ENCODE results near the gene SOD1. TPM values are rescaled to one million over a fixed set of nuclear protein-coding genes. Genes with fewer than 3 reads are reported as not detected.
"Not testable (repeated sequence)": the region's sequence is repeated elsewhere in the genome, so short reads cannot be mapped to it uniquely, and the experiment has no call there.

SOD1 gene
- total RNA-seq, 4 donors from 2014 or later, result 160 to 389 (median 286) TPM

DNA sequence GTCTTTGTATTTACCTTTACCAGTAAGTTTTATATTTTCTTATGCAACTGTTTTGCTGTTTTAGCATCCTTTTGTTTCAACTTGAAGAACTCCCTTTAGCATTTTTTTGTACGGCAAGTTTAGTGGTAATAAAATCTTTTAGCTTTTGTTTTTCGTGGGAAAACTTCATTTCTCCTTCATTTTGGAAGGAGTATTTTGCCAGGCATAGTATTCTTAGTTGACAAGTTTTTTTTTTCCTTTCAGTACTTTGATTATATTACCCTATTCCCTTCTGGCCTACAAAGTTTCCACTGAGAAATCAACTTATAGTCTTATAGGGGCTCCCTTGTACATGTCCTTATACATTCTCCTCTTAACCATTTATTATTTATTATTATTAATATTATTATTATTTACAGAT, 22.6 kb upstream of the SOD1 start:
- TF ChIP-seq, protein P1, sequence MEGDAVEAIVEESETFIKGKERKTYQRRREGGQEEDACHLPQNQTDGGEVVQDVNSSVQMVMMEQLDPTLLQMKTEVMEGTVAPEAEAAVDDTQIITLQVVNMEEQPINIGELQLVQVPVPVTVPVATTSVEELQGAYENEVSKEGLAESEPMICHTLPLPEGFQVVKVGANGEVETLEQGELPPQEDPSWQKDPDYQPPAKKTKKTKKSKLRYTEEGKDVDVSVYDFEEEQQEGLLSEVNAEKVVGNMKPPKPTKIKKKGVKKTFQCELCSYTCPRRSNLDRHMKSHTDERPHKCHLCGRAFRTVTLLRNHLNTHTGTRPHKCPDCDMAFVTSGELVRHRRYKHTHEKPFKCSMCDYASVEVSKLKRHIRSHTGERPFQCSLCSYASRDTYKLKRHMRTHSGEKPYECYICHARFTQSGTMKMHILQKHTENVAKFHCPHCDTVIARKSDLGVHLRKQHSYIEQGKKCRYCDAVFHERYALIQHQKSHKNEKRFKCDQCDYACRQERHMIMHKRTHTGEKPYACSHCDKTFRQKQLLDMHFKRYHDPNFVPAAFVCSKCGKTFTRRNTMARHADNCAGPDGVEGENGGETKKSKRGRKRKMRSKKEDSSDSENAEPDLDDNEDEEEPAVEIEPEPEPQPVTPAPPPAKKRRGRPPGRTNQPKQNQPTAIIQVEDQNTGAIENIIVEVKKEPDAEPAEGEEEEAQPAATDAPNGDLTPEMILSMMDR (IDR thresholded peaks at IDR 0.05), result no peak
- no peak for ATAC-seq (ENCODE audit: low FRiP score)
- DNase-seq (ENCODE audit: low spot score), result no peak

DNA sequence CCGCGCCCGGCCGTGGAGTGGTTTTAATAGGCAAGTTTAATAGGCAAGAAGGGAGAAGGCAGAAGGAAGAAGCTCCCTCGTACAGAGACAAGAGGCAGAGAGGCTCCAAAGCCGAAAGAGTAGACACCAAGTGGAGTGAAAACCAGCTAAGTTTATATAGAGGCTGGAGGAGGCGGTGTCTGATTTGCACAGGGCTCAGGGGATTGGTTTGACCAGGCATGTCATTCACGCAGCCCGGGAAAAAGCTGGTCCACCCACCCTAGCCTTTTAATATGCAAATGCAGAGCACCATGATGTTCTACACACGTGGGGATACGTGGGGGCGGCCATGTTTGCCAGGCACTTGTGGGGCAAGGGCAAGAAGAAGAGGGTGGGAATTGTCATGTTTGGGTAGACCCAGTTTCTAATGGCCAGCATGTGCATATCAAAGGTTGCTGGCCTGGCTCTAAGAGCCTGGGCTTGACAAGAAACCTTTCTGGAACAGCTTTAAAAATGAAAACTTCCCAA, 18.0 kb upstream of the SOD1 start:
- TF ChIP-seq, protein P1 (IDR thresholded peaks at IDR 0.05), result no peak
- ATAC-seq (ENCODE audit: low FRiP score) (no peak), DNase-seq (ENCODE audit: low spot score) (no peak)

DNA sequence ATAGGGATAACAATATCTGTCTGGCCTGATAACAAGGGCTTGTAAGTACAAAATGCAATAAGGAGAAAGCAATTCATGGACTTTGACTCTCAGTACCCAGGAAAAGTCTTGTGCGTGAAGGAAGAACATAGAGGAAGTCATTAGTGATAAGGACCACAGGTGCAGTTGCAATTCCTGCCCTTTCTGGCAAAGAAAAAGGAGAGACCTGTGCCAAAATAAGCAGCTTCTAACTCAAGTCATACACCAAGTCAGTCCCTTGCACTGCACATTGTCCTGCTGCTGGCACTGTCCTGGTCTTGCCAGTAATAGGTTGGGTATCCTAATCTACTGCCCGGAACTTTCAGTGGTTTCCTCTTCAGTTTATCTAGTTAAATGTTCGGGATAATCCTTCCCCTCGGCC, 14.8 kb upstream of the SOD1 start:
- ATAC-seq (ENCODE audit: low FRiP score) (no peak), DNase-seq (ENCODE audit: low spot score) (no peak)
- TF ChIP-seq, protein P1 (IDR thresholded peaks at IDR 0.05), result no peak

DNA sequence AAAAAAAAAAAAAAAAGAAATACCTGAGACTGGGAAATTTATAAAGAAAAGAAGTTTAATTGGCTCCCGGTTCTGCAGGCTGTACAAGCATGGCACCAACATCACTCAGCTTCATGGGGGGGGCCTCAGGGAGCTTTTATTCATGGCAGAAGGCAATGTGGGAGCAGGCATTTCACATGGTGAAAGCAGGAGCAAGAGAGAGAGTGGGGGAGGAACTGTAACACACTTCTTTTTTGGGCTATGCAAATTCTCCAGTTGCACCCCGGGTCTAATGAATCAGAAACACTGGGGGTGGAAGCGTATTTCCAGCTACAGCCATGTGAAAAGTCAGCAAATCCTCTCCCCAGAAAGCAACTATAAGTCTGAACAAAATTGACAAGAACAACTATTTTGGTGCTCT, 11.8 kb upstream of the SOD1 start:
- TF ChIP-seq, protein P1 (IDR thresholded peaks at IDR 0.05), result no peak
- ATAC-seq (ENCODE audit: low FRiP score), result no peak
- DNase-seq (ENCODE audit: low spot score), result no peak

DNA sequence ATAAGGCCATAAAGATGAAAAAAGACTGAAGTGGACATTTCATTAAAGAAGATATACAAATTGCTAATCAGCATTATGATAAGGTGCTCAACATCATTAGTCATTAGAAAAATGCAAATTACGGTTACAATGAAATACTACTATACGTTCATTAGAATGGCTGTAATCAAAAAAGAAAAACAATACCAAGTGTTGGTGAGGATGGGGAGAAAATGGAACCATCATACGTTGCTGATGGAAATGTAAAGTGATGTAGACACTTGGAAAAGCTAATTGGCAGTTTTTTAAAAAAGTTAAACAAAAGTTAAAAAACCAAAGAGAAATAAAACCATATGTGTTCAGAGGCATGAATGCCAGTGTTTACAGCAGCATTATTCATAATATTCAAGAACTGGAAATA, 8.6 kb upstream of the SOD1 start:
- TF ChIP-seq, protein P1 (IDR thresholded peaks at IDR 0.05), result no peak
- ATAC-seq (ENCODE audit: low FRiP score), result no peak
- DNase-seq (ENCODE audit: low spot score), result no peak

DNA sequence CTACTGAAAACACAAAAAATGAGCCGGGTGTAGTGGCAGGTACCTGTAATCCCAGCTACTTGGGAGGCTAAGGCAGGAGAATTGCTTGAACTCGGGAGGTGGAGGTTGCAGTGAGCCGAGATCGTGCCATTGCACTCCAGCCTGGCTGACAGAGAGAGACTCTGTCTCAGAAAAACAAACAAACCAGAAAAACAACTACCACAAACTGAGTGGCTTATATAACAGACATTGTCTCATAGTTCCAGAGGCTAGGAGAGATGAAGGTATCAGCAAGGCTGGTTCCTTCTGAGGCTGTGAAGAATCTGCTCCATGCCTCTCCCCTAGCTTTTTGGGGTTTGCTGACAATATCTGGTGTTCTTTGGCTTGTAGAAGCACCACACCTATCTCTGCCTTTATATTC, 8.0 kb upstream of the SOD1 start:
- ATAC-seq (ENCODE audit: low FRiP score); DNase-seq (ENCODE audit: low spot score): not testable (repeated sequence)

DNA sequence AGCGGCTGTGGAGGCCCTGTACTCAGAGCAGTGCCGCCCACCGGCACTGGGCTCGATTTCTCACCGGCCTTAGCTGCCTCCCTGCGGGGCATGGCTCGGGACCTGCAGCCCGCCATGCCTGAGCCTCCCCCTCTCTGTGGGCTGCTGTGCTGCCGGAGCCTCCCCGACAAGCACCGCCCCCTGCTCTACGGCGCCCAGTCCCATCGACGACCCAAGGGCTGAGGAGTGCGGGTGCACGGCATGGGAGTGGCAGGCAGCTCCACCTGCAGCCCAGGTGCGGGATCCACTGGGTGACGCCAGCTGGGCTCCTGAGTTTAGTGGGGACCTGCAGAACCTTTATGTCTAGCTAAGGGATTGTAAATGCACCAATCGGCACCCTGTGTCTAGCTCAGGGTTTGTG, 5.2 kb upstream of the SOD1 start:
- ATAC-seq (ENCODE audit: low FRiP score), result no peak
- no peak for DNase-seq (ENCODE audit: low spot score)
- TF ChIP-seq, protein P1 (IDR thresholded peaks at IDR 0.05), result no peak

DNA sequence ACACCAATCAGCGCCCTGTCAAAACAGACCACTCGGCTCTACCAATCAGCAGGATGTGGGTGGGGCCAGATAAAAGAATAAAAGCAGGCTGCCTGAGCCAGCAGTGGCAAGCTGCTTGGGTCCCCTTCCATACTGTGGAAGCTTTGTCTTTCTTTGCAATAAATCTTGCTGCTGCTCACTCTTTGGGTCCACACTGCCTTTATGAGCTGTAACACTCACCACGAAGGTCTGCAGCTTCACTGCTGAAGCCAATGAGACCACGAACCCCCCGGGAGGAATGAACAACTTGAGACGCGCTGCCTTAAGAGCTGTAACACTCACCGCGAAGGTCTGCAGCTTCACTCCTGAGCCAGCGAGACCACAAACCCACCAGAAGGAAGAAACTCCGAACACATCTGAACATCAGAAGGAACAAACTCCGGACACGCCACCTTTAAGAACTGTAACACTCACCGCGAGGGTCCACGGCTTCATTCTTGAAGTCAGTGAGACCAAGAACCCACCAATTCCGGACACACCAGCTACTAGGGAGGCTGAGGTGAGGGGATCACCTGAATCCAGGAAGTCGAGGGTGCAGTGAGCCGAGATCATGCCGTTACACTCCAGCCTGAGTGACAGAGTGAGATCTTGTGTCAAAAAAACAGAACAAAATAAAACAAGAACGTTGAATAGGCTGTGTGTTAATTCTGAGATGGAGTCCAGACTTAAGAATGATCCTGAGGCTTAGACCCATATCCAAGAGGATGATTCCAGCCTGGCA, 4.5 kb upstream of the SOD1 start:
- not testable (repeated sequence) for ATAC-seq (ENCODE audit: low FRiP score)

More for the DNA sequence above, 4.5 kb upstream of the SOD1 start:
- not testable (repeated sequence) for DNase-seq (ENCODE audit: low spot score)

Measured in omental fat pad (tissue), 4 donors.